Measurements from ENCODE around the gene ZMYND12.

The ZMYND12 gene

GRCh38 chr1:42432714-42433113 lies 23.1 kb downstream of the ZMYND12 start:
- no peak for TF ChIP-seq POLR2AphosphoS5 (IDR thresholded peaks at IDR 0.05; ENCODE audit: low read depth, low read length)
- no peak for TF ChIP-seq SIN3A (IDR thresholded peaks at IDR 0.05; ENCODE audit: borderline replicate concordance, insufficient read depth, low read length)
- no peak for TF ChIP-seq FOXP2 (optimal IDR thresholded peaks at IDR 0.05; ENCODE audit: borderline replicate concordance, extremely low read depth, extremely low read length, insufficient read depth)
- no peak for TF ChIP-seq TAF1 (IDR thresholded peaks at IDR 0.05; ENCODE audit: borderline replicate concordance, insufficient read depth, low read length)
- no peak for TF ChIP-seq REST (IDR thresholded peaks at IDR 0.05; ENCODE audit: insufficient read depth in 1 of 2, low read depth in 2 of 2, low read length in 2 of 2)

GRCh38 chr1:42431514-42431913 lies 24.3 kb downstream of the ZMYND12 start:
- TF ChIP-seq POLR2AphosphoS5 (IDR thresholded peaks at IDR 0.05; ENCODE audit: low read depth, low read length) (no peak), FOXP2 (optimal IDR thresholded peaks at IDR 0.05; ENCODE audit: borderline replicate concordance, extremely low read depth, extremely low read length, insufficient read depth) (no peak), TAF1 (IDR thresholded peaks at IDR 0.05; ENCODE audit: borderline replicate concordance, insufficient read depth, low read length) (no peak), SIN3A (IDR thresholded peaks at IDR 0.05; ENCODE audit: borderline replicate concordance, insufficient read depth, low read length) (no peak), REST (IDR thresholded peaks at IDR 0.05; ENCODE audit: insufficient read depth in 1 of 2, low read depth in 2 of 2, low read length in 2 of 2) (no peak)

GRCh38 chr1:42430286-42431135 lies 25.3 kb downstream of the ZMYND12 start:
- no peak for TF ChIP-seq SIN3A (IDR thresholded peaks at IDR 0.05; ENCODE audit: borderline replicate concordance, insufficient read depth, low read length)

GRCh38 chr1:42429603-42430002 lies 26.2 kb downstream of the ZMYND12 start:
- TF ChIP-seq TAF1 (IDR thresholded peaks at IDR 0.05; ENCODE audit: borderline replicate concordance, insufficient read depth, low read length) (no peak), SIN3A (IDR thresholded peaks at IDR 0.05; ENCODE audit: borderline replicate concordance, insufficient read depth, low read length) (no peak)

- no peak for TF ChIP-seq POLR2AphosphoS5 (IDR thresholded peaks at IDR 0.05; ENCODE audit: low read depth, low read length)
- TF ChIP-seq TAF1 (IDR thresholded peaks at IDR 0.05; ENCODE audit: borderline replicate concordance, insufficient read depth, low read length) = no peak
- TF ChIP-seq FOXP2 (optimal IDR thresholded peaks at IDR 0.05; ENCODE audit: borderline replicate concordance, extremely low read depth, extremely low read length, insufficient read depth) = no peak
- TF ChIP-seq REST (IDR thresholded peaks at IDR 0.05; ENCODE audit: insufficient read depth in 1 of 2, low read depth in 2 of 2, low read length in 2 of 2) = no peak
- no peak for TF ChIP-seq SIN3A (IDR thresholded peaks at IDR 0.05; ENCODE audit: borderline replicate concordance, insufficient read depth, low read length)
Measured at GRCh38 chr1:42427240-42427639, 28.6 kb downstream of the ZMYND12 start.

- no peak for TF ChIP-seq TAF1 (IDR thresholded peaks at IDR 0.05; ENCODE audit: borderline replicate concordance, insufficient read depth, low read length)
- no peak for TF ChIP-seq FOXP2 (optimal IDR thresholded peaks at IDR 0.05; ENCODE audit: borderline replicate concordance, extremely low read depth, extremely low read length, insufficient read depth)
- TF ChIP-seq POLR2AphosphoS5 (IDR thresholded peaks at IDR 0.05; ENCODE audit: low read depth, low read length) = no peak
- no peak for TF ChIP-seq REST (IDR thresholded peaks at IDR 0.05; ENCODE audit: insufficient read depth in 1 of 2, low read depth in 2 of 2, low read length in 2 of 2)
- TF ChIP-seq SIN3A (IDR thresholded peaks at IDR 0.05; ENCODE audit: borderline replicate concordance, insufficient read depth, low read length) = no peak
Measured at GRCh38 chr1:42424201-42424600, 31.6 kb downstream of the ZMYND12 start.
